B cell (primary cell): ENCODE results near the gene NEXMIF. TPM values are rescaled to one million over a fixed set of nuclear protein-coding genes. Genes with fewer than 3 reads are reported as not detected.

Experiments
- ATAC-seq: fragments of 200-7000 bp; cut with Tn5 transposase; one replicate; pipeline ENCODE4 v1.10.0; 2021; ENCODE audit warnings: low read depth, mild to moderate bottlenecking, moderate number of reproducible peaks, moderate library complexity
- CTCF ChIA-PET: fragments of 350-600 bp; sonication (Branson Sonifier 250); formaldehyde crosslinking; loops from one replicate; lab custom pipeline; 2021; ENCODE audit warnings: antibody characterized with exemption, inconsistent platforms; lab: Charles Lee
- POLR2A ChIA-PET: fragments of 350-600 bp; sonication (Branson Sonifier 250); formaldehyde crosslinking; loops from one replicate; lab custom pipeline; 2021; ENCODE audit warnings: antibody characterized with exemption; lab: Charles Lee
- DNase-seq: peaks from one replicate; pipeline ENCODE4 v3.0.0; 2013
- H2AFZ ChIP-seq: 2 replicates; pipeline ENCODE4 v1.6.1; 2012; ENCODE audit warnings: mild to moderate bottlenecking, low read depth, low read length; ENCODE audit not compliant: insufficient read depth, poor library complexity, severe bottlenecking
- H3K27ac ChIP-seq, 2 donors: 1 replicate in 1 of 2; 2 replicates in 1 of 2; pipeline ENCODE4 v1.5.1; 2012 to 2013; ENCODE audit warnings: low read length in 2 of 2, mild to moderate bottlenecking in 2 of 2, moderate library complexity in 1 of 2
- H3K27me3 ChIP-seq, 4 experiments: fragments of 200-600 bp in 1 of 4; sonication (generic) in 1 of 4; replicated peaks in 1 of 4; 1 replicate in 2 of 4; 2 replicates in 2 of 4; pipeline versions ENCODE4 v1.6.1 to v1.7.0; 2013 to 2016; ENCODE audit warnings: low read length in 3 of 4, mild to moderate bottlenecking in 2 of 4, mixed read lengths in 1 of 4, moderate library complexity in 1 of 4; ENCODE audit not compliant: insufficient read depth in 4 of 4, control insufficient read depth in 3 of 4; ENCODE audit errors: control extremely low read depth in 1 of 4
- H3K36me3 ChIP-seq, 2 experiments: replicated peaks in 1 of 2; 1 replicate in 1 of 2; 2 replicates in 1 of 2; pipeline versions ENCODE4 v1.6.1 to v1.7.1; 2013; ENCODE audit warnings: low read length in 1 of 2; ENCODE audit not compliant: insufficient read depth in 2 of 2, control insufficient read depth in 1 of 2; ENCODE audit errors: control extremely low read depth in 1 of 2, extremely low read depth in 1 of 2
- H3K4me1 ChIP-seq, 2 donors: fragments of 200-600 bp in 1 of 2; sonication (generic) in 1 of 2; 1 replicate in 1 of 2; 2 replicates in 1 of 2; pipeline versions ENCODE4 v1.5.1 to v1.6.1; 2013 to 2017; ENCODE audit warnings: low read length in 2 of 2; ENCODE audit not compliant: control insufficient read depth in 2 of 2, insufficient read depth in 2 of 2
- H3K4me2 ChIP-seq: replicated peaks from 2 replicates; pipeline ENCODE3; 2012; ENCODE audit warnings: mild to moderate bottlenecking, low read depth, low read length; ENCODE audit not compliant: poor library complexity, severe bottlenecking
- H3K4me3 ChIP-seq, 5 experiments: fragments of 200-600 bp in 1 of 5; sonication (generic) in 1 of 5; 1 replicate in 3 of 5; 2 replicates in 2 of 5; pipeline versions ENCODE4 v1.5.1 to v1.7.0; 2011 to 2016; ENCODE audit warnings: low read length in 4 of 5, mild to moderate bottlenecking in 4 of 5, low read depth in 2 of 5, control low read depth in 1 of 5, moderate library complexity in 1 of 5; ENCODE audit not compliant: insufficient read depth in 1 of 5; ENCODE audit errors: control extremely low read depth in 1 of 5, extremely low read depth in 1 of 5
- H3K79me2 ChIP-seq: fragments of 200-600 bp; sonication (generic); one replicate; pipeline ENCODE4 v1.6.0; 2016; ENCODE audit warnings: low read length; ENCODE audit not compliant: control insufficient read depth, insufficient read depth
- H3K9ac ChIP-seq: fragments of 200-600 bp; sonication (generic); 2 replicates; pipeline ENCODE4 v1.6.1; 2017; ENCODE audit warnings: mild to moderate bottlenecking, low read length, moderate library complexity
- H3K9me3 ChIP-seq, 3 donors: one replicate each; pipeline versions ENCODE4 v1.6.1 to v1.7.1; 2013; ENCODE audit warnings: low read length in 2 of 3; ENCODE audit not compliant: control insufficient read depth in 2 of 3, insufficient read depth in 1 of 3; ENCODE audit errors: control extremely low read depth in 1 of 3
- H4K20me1 ChIP-seq: 2 replicates; pipeline ENCODE4 v1.6.0; 2012; ENCODE audit warnings: mild to moderate bottlenecking, low read length; ENCODE audit not compliant: insufficient read depth, control insufficient read depth, poor library complexity, severe bottlenecking
- H3K27ac Mint-ChIP-seq: one replicate; pipeline ENCODE4 v1.8.0; 2021; ENCODE audit warnings: mixed read lengths
- H3K27me3 Mint-ChIP-seq: one replicate; pipeline ENCODE4 v1.8.0; 2021; ENCODE audit warnings: mixed read lengths
- H3K4me1 Mint-ChIP-seq: one replicate; pipeline ENCODE4 v1.8.0; 2021; ENCODE audit warnings: mixed read lengths
- H3K4me3 Mint-ChIP-seq: one replicate; pipeline ENCODE4 v1.8.0; 2021; ENCODE audit warnings: mixed read lengths
- H3K9me3 Mint-ChIP-seq: one replicate; pipeline ENCODE4 v1.8.0; 2022; ENCODE audit warnings: mixed read lengths; ENCODE audit not compliant: insufficient read depth
- CTCF ChIP-seq: fragments of 200-600 bp; IDR thresholded peaks from one replicate; pipeline ENCODE4 v1.8.0; 2022; ENCODE audit warnings: antibody characterized with exemption, mild to moderate bottlenecking
- EZH2 ChIP-seq: IDR thresholded peaks from 2 replicates; pipeline ENCODE4 v1.6.1; 2012; ENCODE audit warnings: borderline replicate concordance, low read depth, mild to moderate bottlenecking, moderate library complexity, low read length; ENCODE audit not compliant: insufficient read depth, poor library complexity, severe bottlenecking
- WGBS: methylation state at CpG from one replicate; pipeline ENCODE4 v1.1.5; 2013; ENCODE audit warnings: missing lambda C conversion rate; ENCODE audit not compliant: insufficient coverage; 5-methylcytosine and 5-hydroxymethylcytosine counted together
- intact Hi-C: fragments of 100-400 bp; cut with micrococcal nuclease; formaldehyde crosslinking; loops from one replicate; pipeline ENCODE4 v1.10.0; 2022
- polyA plus RNA-seq: library from polyadenylated mRNA; depleted of rRNA; stranded (reverse); fragments of >200 nt; gene quantifications from 2 replicates; pipeline ENCODE4 v1.2.3, GENCODE V29; 2012
- total RNA-seq, 2 donors: library from RNA; stranded (reverse); fragments of 120-200 nt in 1 of 2; gene quantifications; 1 replicate in 1 of 2; 2 replicates in 1 of 2; pipeline versions ENCODE4 v1.2.3 to v1.2.4, GENCODE V29; 2013 to 2022

Gene NEXMIF
- total and polyA plus RNA-seq, 2 donors (not counting 1 experiment from before 2014, with no cell fraction given), result 0.18 to 2.5 TPM

GRCh38 chrX:74781507-74782034, 143.7 kb downstream of the NEXMIF start:
- no peaks in the 10 kb centered on the region for H3K27me3 Mint-ChIP-seq
- Histone ChIP-seq H3K4me2 (no peak overlapping the region), H3K27ac (no peak overlapping the region), H3K9ac (no peak overlapping the region), H3K9me3 (no peaks in the 10 kb centered on the region), H2AFZ (no peak overlapping the region), H3K27me3 (no peaks in the 10 kb centered on the region), H3K36me3 (no peaks in the 10 kb centered on the region), H3K4me1 (no peaks in the 10 kb centered on the region), H3K4me3 (no peak overlapping the region), H4K20me1 (no peaks in the 10 kb centered on the region), H3K79me2 (no peaks in the 10 kb centered on the region)
- WGBS, result no CpG with 5 or more reads among the region's 1 CpG
- DNase-seq (no peak), ATAC-seq (no peak)
- no peak overlapping the region for H3K27ac Mint-ChIP-seq
- intact Hi-C loops, result no loop called here
- H3K4me3 Mint-ChIP-seq, result no peak overlapping the region
- CTCF ChIA-PET, result no interaction called here
- TF ChIP-seq CTCF, result no peak
- no peak for TF ChIP-seq EZH2
- H3K9me3 Mint-ChIP-seq, result no peaks in the 10 kb centered on the region
- no peaks in the 10 kb centered on the region for H3K4me1 Mint-ChIP-seq
- POLR2A ChIA-PET, result no interaction called here

GRCh38 chrX:74779175-74779574, 146.1 kb downstream of the NEXMIF start:
- ChIA-PET POLR2A (no interaction called here), CTCF (no interaction called here)
- Histone ChIP-seq H3K27ac (no peak overlapping the region), H3K4me2 (no peak overlapping the region), H3K9ac (no peak overlapping the region), H4K20me1 (no peaks in the 10 kb centered on the region), H3K79me2 (no peaks in the 10 kb centered on the region), H3K9me3 (no peaks in the 10 kb centered on the region), H3K27me3 (no peaks in the 10 kb centered on the region), H3K4me3 (no peak overlapping the region), H3K36me3 (no peaks in the 10 kb centered on the region), H2AFZ (no peak overlapping the region), H3K4me1 (no peaks in the 10 kb centered on the region)
- no peak for TF ChIP-seq EZH2
- no peak for TF ChIP-seq CTCF
- DNase-seq (no peak), ATAC-seq (no peak)
- Mint-ChIP-seq H3K4me3 (no peak overlapping the region), H3K4me1 (no peaks in the 10 kb centered on the region), H3K27me3 (no peaks in the 10 kb centered on the region), H3K9me3 (no peaks in the 10 kb centered on the region), H3K27ac (no peak overlapping the region)
- intact Hi-C loops, result no loop called here
- WGBS, result no CpG with 5 or more reads among the region's 3 CpGs
